Natural killer cell (primary cell): ENCODE data around the gene RSRC2. TPM values are rescaled to one million over a fixed set of nuclear protein-coding genes. Genes with fewer than 3 reads are reported as not detected.

Source experiments
- ATAC-seq, 3 donors: fragments of 150-1000 bp in 2 of 3; fragments of 200-7000 bp in 1 of 3; cut with Tn5 transposase; 1 replicate in 1 of 3; 2 replicates in 2 of 3; pipeline ENCODE4 v1.10.0; 2021; ENCODE audit warnings: mild to moderate bottlenecking in 2 of 3, moderate library complexity in 2 of 3
- DNase-seq, 2 donors: peaks; one replicate each; pipeline versions ENCODE4 v3.0.0 to v3.0.0-alpha.2; 2013 to 2021; ENCODE audit warnings: mixed read lengths in 1 of 2
- H3K27ac ChIP-seq: one replicate; pipeline ENCODE4 v1.5.1; 2013; ENCODE audit warnings: mild to moderate bottlenecking, low read length
- H3K27me3 ChIP-seq: one replicate; pipeline ENCODE4 v1.6.1; 2013; ENCODE audit warnings: low read length; ENCODE audit not compliant: control insufficient read depth, insufficient read depth
- H3K36me3 ChIP-seq: one replicate; pipeline ENCODE4 v1.6.1; 2013; ENCODE audit warnings: low read length; ENCODE audit not compliant: control insufficient read depth, insufficient read depth
- H3K4me1 ChIP-seq: one replicate; pipeline ENCODE4 v1.6.1; 2013; ENCODE audit warnings: low read length; ENCODE audit not compliant: control insufficient read depth, insufficient read depth
- H3K4me3 ChIP-seq: one replicate; pipeline ENCODE4 v1.5.1; 2013; ENCODE audit warnings: low read length
- H3K9me3 ChIP-seq: one replicate; pipeline ENCODE4 v1.6.1; 2013; ENCODE audit warnings: low read length; ENCODE audit not compliant: control insufficient read depth, insufficient read depth
- H3K27ac Mint-ChIP-seq, 2 donors: one replicate each; pipeline ENCODE4 v1.8.0; 2022; ENCODE audit warnings: mild to moderate bottlenecking in 2 of 2, mixed read lengths in 2 of 2, moderate library complexity in 1 of 2
- H3K27me3 Mint-ChIP-seq, 2 donors: one replicate each; pipeline ENCODE4 v1.8.0; 2022; ENCODE audit warnings: low read depth in 2 of 2, mixed read lengths in 2 of 2
- H3K36me3 Mint-ChIP-seq: one replicate; pipeline ENCODE4 v1.8.0; 2022; ENCODE audit warnings: mixed read lengths
- H3K4me1 Mint-ChIP-seq, 2 donors: one replicate each; pipeline ENCODE4 v1.8.0; 2022; ENCODE audit warnings: mixed read lengths in 2 of 2
- H3K4me3 Mint-ChIP-seq: one replicate; pipeline ENCODE4 v1.8.0; 2022; ENCODE audit warnings: mild to moderate bottlenecking, moderate library complexity, mixed read lengths
- H3K9me3 Mint-ChIP-seq, 2 donors: one replicate each; pipeline ENCODE4 v1.8.0; 2022; ENCODE audit warnings: mixed read lengths in 2 of 2
- CTCF ChIP-seq: fragments of 200-600 bp; IDR thresholded peaks from one replicate; pipeline ENCODE4 v1.8.0; 2022; ENCODE audit warnings: antibody characterized with exemption
- WGBS: methylation state at CpG from one replicate; pipeline ENCODE4 v1.1.7; 2013; ENCODE audit warnings: missing lambda C conversion rate; ENCODE audit not compliant: insufficient coverage; 5-methylcytosine and 5-hydroxymethylcytosine counted together
- intact Hi-C: fragments of 100-400 bp; cut with micrococcal nuclease; formaldehyde crosslinking; loops from one replicate; pipeline ENCODE4 v1.14.2; 2022
- total RNA-seq, 4 donors: library from RNA; stranded (reverse); fragments of 120-200 nt in 1 of 4; gene quantifications; one replicate each; pipeline versions ENCODE4 v1.2.3 to v1.2.4, GENCODE V29; 2013 to 2022

Gene RSRC2
- total RNA-seq, 3 donors from 2014 or later (not counting 1 experiment from before 2014, with no cell fraction given) = 252 to 310 (median 266) TPM

- Mint-ChIP-seq H3K9me3 (no peaks in the 10 kb centered on the region), H3K4me1 (peaks cover 2 to 8% of the 10 kb centered on the region in 2 donors), H3K36me3 (peaks cover 12% of the 10 kb centered on the region), H3K4me3 (no peak overlapping the region), H3K27ac (peak overlapping the region in 1 of 2 donors; percentile 2), H3K27me3 (no peaks in the 10 kb centered on the region)
- ATAC-seq = no peak
- Histone ChIP-seq H3K27ac (no peak overlapping the region), H3K4me1 (no peaks in the 10 kb centered on the region), H3K4me3 (no peak overlapping the region), H3K27me3 (no peaks in the 10 kb centered on the region), H3K9me3 (no peaks in the 10 kb centered on the region), H3K36me3 (peaks cover 72% of the 10 kb centered on the region)
- 100% methylated on average over 4 of the region's 5 CpGs for WGBS
- intact Hi-C loops = no loop called here
- no peak for TF ChIP-seq CTCF
- DNase-seq = no peak
Observed at GRCh38 chr12:122483969-122484368, 42.8 kb downstream of the RSRC2 start.

GRCh38 chr12:122481861-122482260 lies 44.9 kb downstream of the RSRC2 start:
- H3K27ac Mint-ChIP-seq = no peak overlapping the region
- 97% methylated on average over 4 of the region's 6 CpGs for WGBS
- intact Hi-C loops = no loop called here

GRCh38 chr12:122480753-122481152 lies 46.0 kb downstream of the RSRC2 start:
- intact Hi-C loops = no loop called here
- 99% methylated on average over 7 of the region's 8 CpGs for WGBS

More at GRCh38 chr12:122481861-122482260, 44.9 kb downstream of the RSRC2 start:
- DNase-seq = no peak
- peaks cover 13% of the 10 kb centered on the region for H3K36me3 Mint-ChIP-seq
- H3K4me1 ChIP-seq = no peaks in the 10 kb centered on the region
- no peak overlapping the region for H3K4me3 Mint-ChIP-seq
- peaks cover 0 to 2% of the 10 kb centered on the region in 2 donors for H3K4me1 Mint-ChIP-seq
- H3K27me3 ChIP-seq = no peaks in the 10 kb centered on the region
- no peaks in the 10 kb centered on the region for H3K27me3 Mint-ChIP-seq
- no peak for TF ChIP-seq CTCF
- no peak for ATAC-seq
- H3K36me3 ChIP-seq = peaks cover 69% of the 10 kb centered on the region
- no peak overlapping the region for H3K4me3 ChIP-seq
- H3K9me3 Mint-ChIP-seq = no peaks in the 10 kb centered on the region
- no peak overlapping the region for H3K27ac ChIP-seq
- H3K9me3 ChIP-seq = no peaks in the 10 kb centered on the region

More at GRCh38 chr12:122480753-122481152, 46.0 kb downstream of the RSRC2 start:
- Histone ChIP-seq H3K9me3 (no peaks in the 10 kb centered on the region), H3K36me3 (peaks cover 72% of the 10 kb centered on the region), H3K4me3 (no peak overlapping the region), H3K4me1 (no peaks in the 10 kb centered on the region), H3K27ac (no peak overlapping the region), H3K27me3 (no peaks in the 10 kb centered on the region)
- no peaks in the 10 kb centered on the region for H3K4me1 Mint-ChIP-seq
- H3K36me3 Mint-ChIP-seq = peaks cover 17% of the 10 kb centered on the region
- DNase-seq = no peak
- ATAC-seq = no peak
- H3K9me3 Mint-ChIP-seq = no peaks in the 10 kb centered on the region
- H3K27me3 Mint-ChIP-seq = no peaks in the 10 kb centered on the region
- no peak for TF ChIP-seq CTCF
- no peak overlapping the region for H3K27ac Mint-ChIP-seq
- H3K4me3 Mint-ChIP-seq = no peak overlapping the region
